Fibroblast of lung (primary cell): ENCODE measurements around the gene LSM7.

Source experiments
- EZH2 ChIP-seq: IDR thresholded peaks from 2 replicates; pipeline ENCODE4 v1.5.1; 2012; ENCODE audit warnings: low read length, control low read depth, mild to moderate bottlenecking; ENCODE audit errors: missing control alignments
- TF ChIP-seq, protein P1 (sequence below), 2 donors: IDR thresholded peaks in 1 of 2; conservative IDR thresholded peaks in 1 of 2; 1 replicate in 1 of 2; 2 replicates in 1 of 2; pipeline ENCODE4 v1.5.1; 2011 to 2012; ENCODE audit warnings: low read length in 2 of 2, control low read depth in 1 of 2, inconsistent platforms in 1 of 2, low read depth in 1 of 2, mild to moderate bottlenecking in 1 of 2

DNA sequence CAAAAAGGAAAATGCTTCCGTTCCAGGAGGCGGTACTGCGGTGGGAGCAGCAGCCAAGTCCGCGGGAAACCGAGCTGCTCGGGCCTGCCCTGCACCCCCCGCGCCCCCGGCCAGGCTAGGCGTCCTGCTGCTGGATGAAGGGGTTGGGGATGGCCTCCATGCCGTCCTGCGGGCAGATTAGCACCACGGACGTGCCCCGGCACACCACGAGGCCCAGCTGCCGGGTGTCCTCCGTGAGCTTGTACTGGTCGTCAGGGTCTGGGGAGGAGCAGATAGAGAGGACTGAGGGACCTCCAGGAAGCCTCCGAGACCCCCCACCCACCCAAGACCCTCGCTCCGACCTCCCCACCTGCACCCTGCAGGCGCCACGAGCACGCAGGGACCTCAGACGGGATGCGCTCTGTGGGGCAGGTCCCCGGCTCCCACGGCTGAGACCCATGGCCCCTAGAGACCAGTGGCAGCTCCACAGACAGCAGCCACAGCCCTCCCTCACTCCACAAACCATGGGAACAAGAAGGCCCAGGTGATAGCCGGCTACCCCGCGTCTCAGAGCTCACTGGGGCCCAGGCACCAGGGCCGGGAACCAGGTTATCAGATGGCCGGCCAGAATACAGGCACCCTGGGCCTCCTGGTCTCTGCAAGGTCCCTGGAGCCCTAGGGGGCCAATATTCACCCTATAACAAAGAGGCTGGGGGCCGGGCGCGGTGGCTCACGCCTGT lies 6.7 kb downstream of the LSM7 start:
- TF ChIP-seq, protein P1, sequence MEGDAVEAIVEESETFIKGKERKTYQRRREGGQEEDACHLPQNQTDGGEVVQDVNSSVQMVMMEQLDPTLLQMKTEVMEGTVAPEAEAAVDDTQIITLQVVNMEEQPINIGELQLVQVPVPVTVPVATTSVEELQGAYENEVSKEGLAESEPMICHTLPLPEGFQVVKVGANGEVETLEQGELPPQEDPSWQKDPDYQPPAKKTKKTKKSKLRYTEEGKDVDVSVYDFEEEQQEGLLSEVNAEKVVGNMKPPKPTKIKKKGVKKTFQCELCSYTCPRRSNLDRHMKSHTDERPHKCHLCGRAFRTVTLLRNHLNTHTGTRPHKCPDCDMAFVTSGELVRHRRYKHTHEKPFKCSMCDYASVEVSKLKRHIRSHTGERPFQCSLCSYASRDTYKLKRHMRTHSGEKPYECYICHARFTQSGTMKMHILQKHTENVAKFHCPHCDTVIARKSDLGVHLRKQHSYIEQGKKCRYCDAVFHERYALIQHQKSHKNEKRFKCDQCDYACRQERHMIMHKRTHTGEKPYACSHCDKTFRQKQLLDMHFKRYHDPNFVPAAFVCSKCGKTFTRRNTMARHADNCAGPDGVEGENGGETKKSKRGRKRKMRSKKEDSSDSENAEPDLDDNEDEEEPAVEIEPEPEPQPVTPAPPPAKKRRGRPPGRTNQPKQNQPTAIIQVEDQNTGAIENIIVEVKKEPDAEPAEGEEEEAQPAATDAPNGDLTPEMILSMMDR (conservative IDR thresholded peaks at IDR 0.05 in 1 of 2, IDR thresholded peaks at IDR 0.05 in 1 of 2; ENCODE audit: low read depth in 1 of 2, low read length in 2 of 2), result no peak
- TF ChIP-seq EZH2, result no peak
